NT2/D1 (cell line): ENCODE data around the gene FAIM2.

Source experiments
- SUZ12 ChIP-seq: IDR thresholded peaks from 2 replicates; pipeline ENCODE4 v1.6.1; 2011; ENCODE audit not compliant: insufficient read length, insufficient read depth; ENCODE audit errors: extremely low read depth
- YY1 ChIP-seq: IDR thresholded peaks from 2 replicates; pipeline ENCODE4 v1.6.1; 2011; ENCODE audit not compliant: insufficient read length, insufficient read depth

- TF ChIP-seq SUZ12: no peak
- no peak for TF ChIP-seq YY1
These were observed 19.4 kb upstream of the FAIM2 start for GRCh38 chr12:49923035-49923644.
